Right lobe of liver (tissue), 4 donors: ENCODE measurements around the gene UGT1A3.

ENCODE experiments used
- CTCF ChIP-seq, 4 donors: fragments of 200-600 bp in 3 of 4; fragments of 450-650 bp in 1 of 4; IDR thresholded peaks; one replicate each; pipeline versions ENCODE4 v1.5.1 to v1.8.0; 2016 to 2022; ENCODE audit warnings: antibody characterized with exemption in 4 of 4, mild to moderate bottlenecking in 2 of 4
- POLR2A ChIP-seq: fragments of 450-650 bp; IDR thresholded peaks from one replicate; pipeline ENCODE4 v1.6.1; 2017; ENCODE audit warnings: antibody characterized with exemption, mild to moderate bottlenecking
- donor health status: DM: no; HTN: no; CAD: no.
- donor health status: DM: no; HTN: no; CAD: no.
- donor health status: DM: no; HTN: yes; CAD: no.

GRCh38 chr2:233807215-233807865 is 78.5 kb downstream of the UGT1A3 start:
- no peak for TF ChIP-seq POLR2A
- TF ChIP-seq CTCF (IDR thresholded peaks at IDR 0.05) = no peak
